ENCODE data around the gene PTPRT. TPM values are rescaled to one million over a fixed set of nuclear protein-coding genes. Genes with fewer than 3 reads are reported as not detected.
A peak's percentile ranks its signal among the peaks of the same experiment; 100 is the strongest.

PTPRT gene
- total RNA-seq (1 to 10 TPM in 1 of 2 donors, under 1 TPM in 1; 0.14 to 2.8 TPM), polyA plus RNA-seq (under 1 TPM; 0.38 to 0.42 TPM)

- Histone ChIP-seq H3K4me3 (ENCODE audit: low read depth in 1 of 3, low read length in 3 of 3) (peak within 1 kb of the TSS in 1 of 3 donors; percentile 40), H3K4me1 (ENCODE audit: control insufficient read depth in 4 of 4, insufficient read depth in 4 of 4, low read length in 3 of 4) (peaks cover 0 to 7% (median 2%) of the 10 kb centered on the region in 4 donors), H3K27me3 (ENCODE audit: control insufficient read depth in 4 of 4, insufficient read depth in 4 of 4, low read length in 3 of 4) (peaks cover 0 to 19% (median 4%) of the 10 kb centered on the region in 4 donors), H3K9ac (ENCODE audit: low read depth in 1 of 2, low read length in 2 of 2) (no peak within 1 kb of the TSS), H3K27ac (ENCODE audit: low read depth in 1 of 2, low read length in 2 of 2) (no peak within 1 kb of the TSS), H3K36me3 (ENCODE audit: control insufficient read depth in 4 of 4, insufficient read depth in 3 of 4, low read depth in 1 of 4, low read length in 3 of 4) (no peaks in the 10 kb centered on the region), H3K9me3 (ENCODE audit: control insufficient read depth in 4 of 4, low read length in 3 of 4) (no peaks in the 10 kb centered on the region)
- no peak for DNase-seq (ENCODE audit: low spot score)
- WGBS, result 2% methylated on average over 115 of the region's 115 CpGs
- TF ChIP-seq TAF1 (conservative IDR thresholded peaks at IDR 0.05), result no peak
Observed at GRCh38 chr20:43189554-43190331, at the start of gene PTPRT. TSS of gene PTPRT (minus strand) at chr20:43189906. CDS start at chr20:43189733, 173 bp downstream.

- H3K36me3 ChIP-seq (ENCODE audit: control insufficient read depth in 4 of 4, insufficient read depth in 3 of 4, low read depth in 1 of 4, low read length in 3 of 4), result no peaks in the 10 kb centered on the region
- WGBS, result 57% methylated on average over 3 of the region's 3 CpGs
- no peak for TF ChIP-seq ZBTB33 (IDR thresholded peaks at IDR 0.05)
- TF ChIP-seq CTCF (IDR thresholded peaks at IDR 0.05; ENCODE audit: low read depth, low read length, missing input control), result no peak
- no peak for TF ChIP-seq JUND (IDR thresholded peaks at IDR 0.05)
- no peak for TF ChIP-seq NR2F2 (IDR thresholded peaks at IDR 0.05)
Observed at GRCh38 chr20:43238833-43239232, 49.1 kb upstream of the PTPRT start.

DNA sequence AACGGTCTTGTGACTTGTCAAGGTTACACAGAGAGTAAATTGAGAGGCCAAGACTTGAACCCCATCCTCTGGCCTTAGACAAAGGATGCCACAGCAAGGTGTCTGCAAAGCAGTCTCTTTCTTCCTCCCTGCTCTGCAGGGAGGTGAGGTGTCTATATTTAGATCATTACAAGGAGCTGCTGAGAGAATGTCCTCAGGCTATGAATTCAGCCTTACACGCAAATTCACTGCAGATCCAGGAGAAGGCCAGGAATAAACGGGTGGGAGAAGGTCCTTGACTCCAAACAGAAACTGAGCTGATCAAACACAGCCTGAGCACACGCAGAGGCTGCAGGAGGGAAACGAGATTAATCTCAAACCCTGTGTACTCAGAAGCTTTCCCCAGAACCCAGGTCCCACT is 48.6 kb upstream of the PTPRT start:
- Histone ChIP-seq H3K9me3 (ENCODE audit: control insufficient read depth in 4 of 4, low read length in 3 of 4) (no peaks in the 10 kb centered on the region), H3K36me3 (ENCODE audit: control insufficient read depth in 4 of 4, insufficient read depth in 3 of 4, low read depth in 1 of 4, low read length in 3 of 4) (no peaks in the 10 kb centered on the region), H3K4me3 (ENCODE audit: low read depth in 1 of 3, low read length in 3 of 3) (no peak overlapping the region), H3K27ac (ENCODE audit: low read depth in 1 of 2, low read length in 2 of 2) (no peak overlapping the region), H3K27me3 (ENCODE audit: control insufficient read depth in 4 of 4, insufficient read depth in 4 of 4, low read length in 3 of 4) (peaks cover 0 to 5% (median 2%) of the 10 kb centered on the region in 4 donors), H3K4me1 (ENCODE audit: control insufficient read depth in 4 of 4, insufficient read depth in 4 of 4, low read length in 3 of 4) (no peaks in the 10 kb centered on the region), H3K9ac (ENCODE audit: low read depth in 1 of 2, low read length in 2 of 2) (no peak overlapping the region)
- 24% methylated on average over 5 of the region's 5 CpGs for WGBS
- DNase-seq (ENCODE audit: low spot score), result no peak
- TF ChIP-seq HNF4G (IDR thresholded peaks at IDR 0.05) (no peak), JUND (IDR thresholded peaks at IDR 0.05) (no peak), FOXA1 (IDR thresholded peaks at IDR 0.05) (no peak), EGR1 (IDR thresholded peaks at IDR 0.05; ENCODE audit: low read depth in 2 of 2) (no peak), TAF1 (conservative IDR thresholded peaks at IDR 0.05) (no peak), ZBTB33 (IDR thresholded peaks at IDR 0.05) (no peak), SP1 (IDR thresholded peaks at IDR 0.05) (no peak), CTCF (IDR thresholded peaks at IDR 0.05; ENCODE audit: low read depth, low read length, missing input control) (no peak), HNF4A (conservative IDR thresholded peaks at IDR 0.05) (no peak), GABPA (IDR thresholded peaks at IDR 0.05 in 1 of 2, conservative IDR thresholded peaks at IDR 0.05 in 1 of 2) (no peak), FOXA2 (IDR thresholded peaks at IDR 0.05) (no peak), NR2F2 (IDR thresholded peaks at IDR 0.05) (no peak), RAD21 (IDR thresholded peaks at IDR 0.05) (no peak), YY1 (IDR thresholded peaks at IDR 0.05) (no peak)
- TF ChIP-seq, protein P1, sequence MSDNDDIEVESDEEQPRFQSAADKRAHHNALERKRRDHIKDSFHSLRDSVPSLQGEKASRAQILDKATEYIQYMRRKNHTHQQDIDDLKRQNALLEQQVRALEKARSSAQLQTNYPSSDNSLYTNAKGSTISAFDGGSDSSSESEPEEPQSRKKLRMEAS (IDR thresholded peaks at IDR 0.05), result no peak

More at GRCh38 chr20:43238833-43239232, 49.1 kb upstream of the PTPRT start:
- Histone ChIP-seq H3K27me3 (ENCODE audit: control insufficient read depth in 4 of 4, insufficient read depth in 4 of 4, low read length in 3 of 4) (peaks cover 0 to 5% (median 2%) of the 10 kb centered on the region in 4 donors), H3K9ac (ENCODE audit: low read depth in 1 of 2, low read length in 2 of 2) (no peak overlapping the region), H3K4me3 (ENCODE audit: low read depth in 1 of 3, low read length in 3 of 3) (no peak overlapping the region), H3K27ac (ENCODE audit: low read depth in 1 of 2, low read length in 2 of 2) (no peak overlapping the region), H3K9me3 (ENCODE audit: control insufficient read depth in 4 of 4, low read length in 3 of 4) (no peaks in the 10 kb centered on the region), H3K4me1 (ENCODE audit: control insufficient read depth in 4 of 4, insufficient read depth in 4 of 4, low read length in 3 of 4) (no peaks in the 10 kb centered on the region)
- DNase-seq (ENCODE audit: low spot score), result no peak

Measured in liver (tissue), 9 donors.